Heart left ventricle (tissue), 16 donors: ENCODE results near the gene EPB41L4B. TPM values are rescaled to one million over a fixed set of nuclear protein-coding genes. Genes with fewer than 3 reads are reported as not detected.
A peak's percentile ranks its signal among the peaks of the same experiment; 100 is the strongest.

Experiments used
- ATAC-seq, 4 donors: fragments of 200-7000 bp; cut with Tn5 transposase; one replicate each; pipeline ENCODE4 v1.9.1; 2020 to 2022; ENCODE audit warnings: moderate library complexity in 4 of 4, mild to moderate bottlenecking in 3 of 4, moderate number of reproducible peaks in 1 of 4
- DNase-seq, 5 donors: peaks; one replicate each; pipeline ENCODE4 v3.0.0-alpha.2; 2020
- H3K27ac ChIP-seq, 12 donors: fragments of 200-600 bp; sonication (generic) in 4 of 12; one replicate each; pipeline versions ENCODE4 v1.5.0 to v1.8.0; 2016 to 2022; ENCODE audit warnings: mild to moderate bottlenecking in 2 of 12
- H3K27me3 ChIP-seq, 9 donors: fragments of 200-600 bp; sonication (generic) in 2 of 9; one replicate each; pipeline versions ENCODE4 v1.5.1 to v1.8.0; 2016 to 2022; ENCODE audit warnings: mild to moderate bottlenecking in 3 of 9
- H3K36me3 ChIP-seq, 9 donors: fragments of 200-600 bp; sonication (generic) in 2 of 9; one replicate each; pipeline versions ENCODE4 v1.5.0 to v1.8.0; 2018 to 2022; ENCODE audit warnings: mild to moderate bottlenecking in 2 of 9
- H3K4me1 ChIP-seq, 12 donors: fragments of 200-600 bp; sonication (generic) in 4 of 12; one replicate each; pipeline versions ENCODE4 v1.5.0 to v1.8.0; 2016 to 2022; ENCODE audit warnings: mild to moderate bottlenecking in 3 of 12
- H3K4me3 ChIP-seq, 12 donors: fragments of 200-600 bp; sonication (generic) in 4 of 12; one replicate each; pipeline versions ENCODE4 v1.5.0 to v1.8.0; 2017 to 2022; ENCODE audit warnings: mild to moderate bottlenecking in 9 of 12, moderate library complexity in 4 of 12
- H3K9me3 ChIP-seq, 12 donors: fragments of 200-600 bp; sonication (generic) in 4 of 12; one replicate each; pipeline versions ENCODE4 v1.5.0 to v1.8.0; 2016 to 2022; ENCODE audit warnings: mild to moderate bottlenecking in 1 of 12
- CTCF ChIP-seq, 12 donors: fragments of 200-600 bp; sonication (generic) in 4 of 12; IDR thresholded peaks; one replicate each; pipeline versions ENCODE4 v1.5.0 to v1.8.0; 2018 to 2022; ENCODE audit warnings: antibody characterized with exemption in 12 of 12, mild to moderate bottlenecking in 5 of 12
- POLR2A ChIP-seq, 2 donors: fragments of 450-650 bp; IDR thresholded peaks; one replicate each; pipeline ENCODE4 v1.6.1; 2017; ENCODE audit warnings: antibody characterized with exemption in 2 of 2, mild to moderate bottlenecking in 2 of 2, moderate library complexity in 2 of 2
- WGBS, 4 donors: extraction: QIAGEN DNeasy Blood & Tissue Kit in 2 of 4; methylation state at CpG; one replicate each; pipeline versions ENCODE4 v1.1.5 to v1.1.7; 2013 to 2018; 5-methylcytosine and 5-hydroxymethylcytosine counted together
- intact Hi-C, 10 donors: fragments of 100-400 bp; cut with DNase I; formaldehyde crosslinking; loops; one replicate each; pipeline versions ENCODE4 v1.11.1 to v1.14.2; 2022
- polyA plus RNA-seq, 2 donors: library from polyadenylated mRNA; stranded (reverse); fragments of 200-250 nt; gene quantifications; one replicate each; pipeline ENCODE4 v1.2.3, GENCODE V29; 2013
- total RNA-seq, 9 donors: library from RNA; depleted of rRNA in 2 of 9; stranded (reverse); fragments of >200 nt in 2 of 9; fragmentation: NEBNext Ultra II Directional in 3 of 9; extraction: Animal tissue kit (Norgen Biotek cat#: 25700) in 3 of 9; gene quantifications; one replicate each; pipeline versions ENCODE4 v1.1.0 to v1.2.4, GENCODE V29; 2016 to 2023
- donor health status: ischemic (EF 13 %, LVEDD 7.1; RV severe dilation, severe dysfunction).
- donor health status: healthy with polysubstance abuse.
- donor health status: DM: no; HTN: yes; CAD: no.
- donor health status: DM: no; HTN: no; CAD: no.
- donor health status: ischemic (EF 25% LVEDD 6.9; RV normal size, moderate dysfunction).
- donor health status: ischemic (EF 25% LVEDD 5.7; RV mildly dilated, moderate dysfunction).
- donor health status: healthy.
- donor health status: DM: yes; HTN: yes; CAD: no.
- donor health status: ischemic (EF 35%, LVEDD 5.7; RV mildly dilated, moderate dysfunction).
- donor health status: nonischemic (EF 11% LVEDD 7.7; RV severe dilation, severe dysfunction).
- donor health status: DM: yes; HTN: yes; CAD: no.
- donor health status: PGD.
- donor health status: ischemic (EF 29% LVEDD 5.4; RV normal size, mild dysfunction).
- donor health status: nonischemic (EF 23%, LVEDD 6.1; RV moderate dilation, normal function).

The EPB41L4B gene
- total and polyA plus RNA-seq, 11 donors, result 0.71 to 16.5 (median 8.9) TPM

- WGBS, 4 donors, result 58 to 72% (median 63%) methylated on average over 11 of the region's 11 CpGs
- peak in 3 of 5 donors; percentile 10 to 39 (median 37) for DNase-seq
- no peak overlapping the region for H3K4me3 ChIP-seq
- peak; percentile 50 to 90 (median 78) for ATAC-seq
- H3K27ac ChIP-seq, result peak overlapping the region in 9 of 12 donors; percentile 5 to 57 (median 33)
- intact Hi-C loops, result no loop called here
- no peaks in the 10 kb centered on the region for H3K27me3 ChIP-seq
- no peak for TF ChIP-seq POLR2A (IDR thresholded peaks at IDR 0.05)
- TF ChIP-seq CTCF (IDR thresholded peaks at IDR 0.05), result no peak
- no peaks in the 10 kb centered on the region for H3K36me3 ChIP-seq
- peaks cover 0 to 11% (median 0%) of the 10 kb centered on the region in 12 donors for H3K4me1 ChIP-seq
- H3K9me3 ChIP-seq, result no peaks in the 10 kb centered on the region
These were observed 107.4 kb downstream of the EPB41L4B start for GRCh38 chr9:109213285-109214121.

- intact Hi-C loops, result no loop called here
- peak overlapping the region in 4 of 12 donors; percentile 18 to 57 (median 48) for H3K27ac ChIP-seq
- no peak for ATAC-seq
These were observed 108.1 kb downstream of the EPB41L4B start for GRCh38 chr9:109212768-109213167.

GRCh38 chr9:109206670-109207069 is 114.2 kb downstream of the EPB41L4B start:
- WGBS, 4 donors, result 78 to 86% (median 81%) methylated on average over 2 of the region's 2 CpGs
- ATAC-seq, result no peak
- intact Hi-C loops, result loop anchor here in 1 of 10 donors (10.0 kb wide), 1 partner anchor 62 kb away; no protein-coding TSS in a partner anchor

More at GRCh38 chr9:109212768-109213167, 108.1 kb downstream of the EPB41L4B start:
- Histone ChIP-seq H3K4me3 (no peak overlapping the region), H3K36me3 (no peaks in the 10 kb centered on the region), H3K9me3 (no peaks in the 10 kb centered on the region), H3K4me1 (peaks cover 0 to 11% (median 0%) of the 10 kb centered on the region in 12 donors), H3K27me3 (no peaks in the 10 kb centered on the region)
- WGBS, 4 donors, result 56 to 68% (median 59%) methylated on average over 4 of the region's 4 CpGs
- TF ChIP-seq CTCF (IDR thresholded peaks at IDR 0.05), result no peak
- no peak for TF ChIP-seq POLR2A (IDR thresholded peaks at IDR 0.05)
- DNase-seq, result no peak

More at GRCh38 chr9:109206670-109207069, 114.2 kb downstream of the EPB41L4B start:
- no peak for DNase-seq
- Histone ChIP-seq H3K36me3 (no peaks in the 10 kb centered on the region), H3K4me1 (peaks cover 0 to 2% (median 0%) of the 10 kb centered on the region in 12 donors), H3K27ac (no peak overlapping the region), H3K4me3 (no peak overlapping the region), H3K27me3 (no peaks in the 10 kb centered on the region), H3K9me3 (no peaks in the 10 kb centered on the region)
- no peak for TF ChIP-seq CTCF (IDR thresholded peaks at IDR 0.05)
- no peak for TF ChIP-seq POLR2A (IDR thresholded peaks at IDR 0.05)
